GM15510 (cell line): ENCODE measurements around the gene PAX6.

Experiments
- POLR2A ChIP-seq: IDR thresholded peaks from 3 replicates; pipeline ENCODE4 v1.6.1; 2011; ENCODE audit warnings: borderline replicate concordance; ENCODE audit not compliant: insufficient read length; ENCODE audit errors: extremely low read depth

Gene PAX6

DNA sequence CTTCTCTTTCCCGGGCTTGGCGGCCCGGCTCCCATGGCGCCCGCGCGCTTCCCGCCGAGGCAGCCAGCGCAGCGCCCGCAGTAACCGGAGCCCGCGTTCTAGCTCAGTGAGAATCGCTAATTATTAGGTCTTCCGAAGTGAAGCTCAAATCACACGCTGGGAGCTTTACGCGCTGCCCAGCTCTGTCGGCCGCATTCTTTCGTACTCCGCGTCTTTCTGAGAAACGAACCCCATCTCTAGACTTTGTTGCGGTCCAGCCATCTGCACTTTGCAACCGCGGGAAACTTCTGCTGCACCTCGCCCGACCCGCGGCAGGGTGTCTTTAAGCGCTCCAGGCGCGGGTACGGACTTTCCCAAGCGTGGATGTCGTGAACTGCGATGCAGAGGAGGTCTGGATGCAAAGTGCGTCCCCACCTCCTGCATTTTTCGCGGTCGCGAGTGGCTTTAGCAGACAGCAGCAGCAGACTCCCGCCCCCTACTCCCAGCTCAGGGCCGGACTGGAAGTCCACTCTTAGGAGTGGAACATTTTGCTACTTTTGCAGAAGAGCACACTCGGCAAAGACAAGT, 6.0 kb upstream of the PAX6 start:
- TF ChIP-seq POLR2A: no peak

DNA sequence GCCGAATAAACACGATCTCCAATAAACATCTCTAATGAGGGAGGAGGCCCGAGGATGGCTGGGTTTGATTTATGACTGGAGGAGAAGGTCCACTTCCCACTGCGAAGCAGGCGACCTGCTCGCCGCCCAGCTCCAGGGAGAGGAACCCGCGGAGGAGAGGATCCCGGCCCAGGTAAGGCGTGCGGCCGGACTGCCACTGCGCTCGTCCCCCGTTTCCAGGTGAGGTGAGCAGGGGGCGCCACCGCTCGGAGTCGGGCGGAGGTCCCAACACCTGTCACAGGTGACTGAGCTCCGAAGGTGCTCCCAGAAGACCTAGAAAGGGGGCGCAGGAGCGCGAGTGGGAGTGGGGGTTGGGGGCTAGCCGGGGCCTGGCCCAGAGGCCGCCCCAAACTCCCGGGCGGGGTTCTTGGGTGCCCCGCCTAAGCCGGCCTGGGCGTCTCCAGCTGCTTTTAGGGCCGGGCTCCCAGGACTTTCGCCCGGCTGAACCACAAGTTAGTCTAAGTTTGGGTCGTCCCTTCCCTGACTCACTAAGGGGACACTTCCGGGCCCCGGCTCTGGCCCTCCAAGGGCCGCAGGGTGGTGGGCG, 5.4 kb upstream of the PAX6 start:
- no peak for TF ChIP-seq POLR2A

DNA sequence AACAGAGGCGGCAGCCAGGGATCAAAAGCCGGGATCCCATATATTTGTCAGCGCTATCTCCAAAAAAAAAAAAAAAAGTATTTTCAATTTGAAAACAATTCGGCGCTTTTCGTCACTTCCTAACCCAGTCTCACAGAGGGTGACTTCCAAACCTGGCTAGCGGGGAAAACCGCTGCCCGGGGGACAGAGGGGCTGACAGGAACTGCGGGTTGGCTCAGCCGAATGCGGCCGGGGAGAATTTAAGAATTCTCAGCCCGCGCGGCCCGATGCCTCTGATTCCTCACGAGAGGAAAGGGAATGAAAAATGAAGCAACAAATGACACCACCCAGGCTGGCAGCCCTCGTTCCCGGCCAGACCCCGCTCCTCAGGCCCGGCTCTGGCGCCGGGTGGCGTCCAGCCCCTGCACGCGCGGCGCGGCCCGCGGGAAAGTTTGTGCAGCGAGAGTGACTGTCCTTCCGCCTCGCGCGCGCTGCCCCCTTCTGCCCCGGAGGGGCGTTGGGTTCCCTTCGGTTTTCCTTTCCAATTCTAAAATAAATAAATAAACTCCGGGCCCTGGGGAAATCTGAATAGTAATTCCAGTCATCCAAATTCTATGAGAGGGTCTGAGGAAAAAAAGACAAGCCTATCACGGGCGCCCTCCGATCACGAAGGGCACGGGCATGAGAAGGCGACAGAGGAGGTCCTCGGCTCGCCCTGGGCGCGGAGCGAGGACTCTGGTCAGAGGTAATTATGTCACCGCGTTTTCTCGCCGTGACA, 4.8 kb upstream of the PAX6 start:
- TF ChIP-seq POLR2A: no peak

DNA sequence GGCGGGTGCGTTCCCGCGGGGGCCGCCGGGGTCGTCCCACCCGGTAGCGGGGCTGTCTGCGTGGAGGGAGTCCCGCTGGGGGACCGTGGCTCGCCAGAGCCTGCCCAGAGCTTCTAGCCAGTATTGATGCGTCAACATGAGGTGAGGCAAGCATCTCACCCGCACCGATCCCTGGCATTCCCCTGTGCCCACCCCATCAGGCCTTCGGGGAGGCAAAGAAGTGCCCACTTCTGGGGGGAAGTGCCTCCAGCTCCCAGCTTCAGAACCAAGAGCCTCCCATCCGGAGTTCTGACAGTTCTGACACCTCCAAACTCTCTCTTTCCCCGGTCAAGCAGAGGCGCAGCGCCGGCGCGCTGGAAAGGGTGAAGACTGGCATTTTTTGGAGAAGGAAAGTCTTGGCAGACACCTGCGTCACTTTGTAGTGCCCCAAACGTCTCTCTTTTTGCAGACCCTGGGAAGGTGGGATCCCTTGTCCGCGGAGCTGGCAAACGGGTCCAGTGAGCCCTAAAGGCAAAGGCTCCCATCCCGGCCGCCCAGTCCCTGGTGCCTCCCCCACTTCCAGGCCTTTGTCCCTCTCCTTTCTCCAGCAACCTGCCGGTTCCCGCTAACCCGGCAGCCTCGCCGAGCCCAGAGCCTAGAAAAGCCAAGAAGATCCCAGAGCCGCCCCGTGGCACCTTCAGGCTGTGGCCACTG, 3.2 kb upstream of the PAX6 start:
- TF ChIP-seq POLR2A: no peak

DNA sequence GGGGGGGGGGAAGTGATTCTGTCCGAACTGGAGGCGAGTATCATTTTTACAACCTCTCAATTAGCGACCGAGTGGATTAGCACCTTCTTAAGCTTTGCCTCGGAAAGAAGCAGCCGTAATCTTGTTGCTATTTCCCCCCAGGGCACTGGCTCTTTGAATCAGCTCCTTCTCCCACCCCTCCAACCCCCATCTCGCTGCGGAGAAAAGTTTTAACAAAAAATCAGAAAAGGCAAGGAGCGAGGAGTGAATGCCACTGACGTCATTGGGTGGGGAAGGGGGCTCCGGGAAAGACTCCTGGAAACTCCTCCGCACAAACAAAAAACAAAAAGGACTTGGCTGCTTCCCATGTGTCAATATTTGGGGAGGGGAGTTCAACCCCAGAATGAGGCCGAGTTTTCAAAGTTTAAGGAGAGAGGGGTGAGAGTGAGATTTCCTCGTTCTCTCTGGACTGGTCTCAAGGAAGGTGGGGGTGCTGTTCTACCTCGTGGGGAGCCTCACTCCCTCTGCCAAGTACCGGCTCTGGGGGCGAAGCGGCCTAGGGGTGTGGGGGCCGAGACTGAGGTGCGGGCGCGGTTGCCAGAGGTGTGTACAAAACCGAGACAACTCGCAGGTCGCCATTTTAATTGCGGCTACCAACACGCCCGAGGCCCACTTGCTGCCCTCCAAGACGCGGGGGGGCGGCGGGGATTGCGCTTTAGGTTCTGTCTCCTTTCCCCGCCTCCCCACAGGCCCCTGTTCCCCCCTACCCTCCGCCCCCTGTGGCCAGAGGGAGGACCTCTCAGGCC, 2.5 kb upstream of the PAX6 start:
- TF ChIP-seq POLR2A: no peak

DNA sequence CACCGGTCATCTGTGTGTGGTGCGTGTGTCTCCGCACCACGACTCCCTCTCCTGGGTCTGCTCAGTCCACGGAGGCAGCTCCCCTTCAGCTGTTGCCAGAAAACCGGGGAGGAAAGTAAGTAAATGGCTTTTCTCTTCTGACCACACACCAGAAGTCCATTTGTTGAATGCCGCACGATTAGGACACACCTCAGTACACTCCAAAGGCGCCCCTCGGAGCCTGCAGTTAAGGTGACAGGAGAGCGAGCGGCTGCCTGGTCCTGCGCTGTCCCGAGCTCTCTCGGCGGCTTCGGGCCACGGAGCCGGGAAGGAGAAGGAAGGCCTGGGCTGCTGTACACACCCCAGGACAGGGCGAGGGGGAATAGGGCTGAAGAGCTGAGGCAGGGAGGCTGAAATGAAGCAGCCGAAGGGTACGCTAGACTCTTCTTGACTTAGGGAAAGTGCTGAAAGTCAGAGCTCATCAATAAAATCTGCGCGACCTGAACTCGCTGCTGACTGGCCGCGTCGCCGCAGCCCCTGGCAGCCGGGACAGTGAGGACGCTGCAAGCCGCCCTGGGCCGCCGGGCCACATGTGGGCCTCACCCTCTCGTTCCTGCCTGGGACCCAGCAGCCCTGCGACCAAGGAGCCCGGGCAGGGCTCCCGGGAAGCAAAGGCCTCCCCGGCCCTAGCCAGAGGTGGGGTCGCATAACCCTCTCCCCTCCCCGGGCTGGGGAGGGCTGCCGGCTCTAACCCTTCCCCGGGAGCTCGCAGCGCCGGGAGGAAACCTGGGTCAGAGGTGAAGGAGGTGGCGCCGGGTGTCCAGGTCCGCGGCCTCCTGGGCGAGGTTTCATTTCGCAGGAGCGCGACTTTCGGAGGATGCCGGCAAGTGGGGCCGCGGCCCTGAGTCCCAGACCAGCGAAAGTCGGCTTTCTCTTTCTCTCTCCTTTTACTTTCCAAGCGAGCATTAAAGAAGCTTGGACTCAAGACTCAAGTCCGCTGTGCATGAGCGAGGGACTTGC, 1.6 kb upstream of the PAX6 start:
- TF ChIP-seq POLR2A: no peak

DNA sequence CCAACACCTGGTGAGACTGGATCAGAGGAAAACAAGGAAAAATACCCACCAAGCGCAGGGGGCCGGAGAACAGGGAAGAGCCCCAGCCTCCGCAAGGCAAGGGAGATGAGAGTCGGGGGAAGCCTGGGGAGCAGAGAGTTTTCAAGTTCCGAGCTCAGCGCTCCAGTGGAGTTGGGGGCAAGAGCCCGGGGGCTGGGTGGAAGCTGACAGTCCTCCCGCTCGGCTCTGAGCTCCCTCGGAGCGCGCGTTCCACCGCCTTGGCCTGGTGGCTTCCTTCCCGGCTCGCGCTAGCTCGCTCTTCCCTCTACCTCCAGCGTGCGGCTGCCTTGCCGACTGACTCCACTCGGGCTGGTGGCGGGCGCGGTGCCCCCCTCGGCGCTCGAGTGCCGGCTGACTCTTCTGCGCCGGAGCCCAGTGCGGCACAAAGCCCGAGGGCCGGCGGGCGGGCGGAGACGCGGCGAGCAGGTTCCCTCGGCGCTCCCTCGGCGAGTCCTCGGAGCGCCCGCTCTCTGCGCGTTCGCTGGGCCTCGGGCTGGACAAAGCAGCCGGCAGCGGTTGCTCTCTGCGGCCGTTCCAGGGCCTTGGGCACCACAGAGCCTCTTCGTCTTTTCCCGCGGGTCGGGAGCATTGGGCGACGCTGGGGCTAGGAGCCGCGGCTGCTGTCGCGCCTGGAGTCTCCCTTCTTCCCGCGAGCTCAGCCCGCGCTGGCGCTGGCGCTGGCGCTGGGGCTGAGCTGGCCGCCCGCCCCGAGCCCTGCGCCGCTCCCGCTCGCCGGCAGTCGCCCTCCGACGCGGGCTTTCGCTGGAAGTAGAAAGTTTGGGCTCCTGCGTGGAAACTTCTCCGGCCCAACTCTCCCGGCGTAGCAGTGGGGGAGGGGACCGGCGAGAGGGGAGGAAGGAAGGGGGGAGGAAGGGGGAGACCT, 1.0 kb downstream of the PAX6 start:
- no peak for TF ChIP-seq POLR2A

DNA sequence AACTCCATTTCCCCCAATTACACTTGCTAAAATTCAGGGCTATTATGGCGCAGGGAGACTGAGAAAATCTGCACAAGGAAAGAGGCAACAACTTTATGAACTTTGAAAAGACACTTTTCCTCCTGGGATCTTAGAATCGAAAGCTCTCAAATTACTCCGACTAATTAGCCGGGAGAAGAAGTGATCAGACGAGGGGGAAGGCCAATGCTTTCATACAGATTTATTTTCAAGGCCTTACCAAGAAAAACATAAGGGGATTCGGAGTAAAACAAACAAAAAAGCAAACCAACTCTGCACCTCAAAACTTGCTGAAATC, 1.6 kb downstream of the PAX6 start:
- no peak for TF ChIP-seq POLR2A

DNA sequence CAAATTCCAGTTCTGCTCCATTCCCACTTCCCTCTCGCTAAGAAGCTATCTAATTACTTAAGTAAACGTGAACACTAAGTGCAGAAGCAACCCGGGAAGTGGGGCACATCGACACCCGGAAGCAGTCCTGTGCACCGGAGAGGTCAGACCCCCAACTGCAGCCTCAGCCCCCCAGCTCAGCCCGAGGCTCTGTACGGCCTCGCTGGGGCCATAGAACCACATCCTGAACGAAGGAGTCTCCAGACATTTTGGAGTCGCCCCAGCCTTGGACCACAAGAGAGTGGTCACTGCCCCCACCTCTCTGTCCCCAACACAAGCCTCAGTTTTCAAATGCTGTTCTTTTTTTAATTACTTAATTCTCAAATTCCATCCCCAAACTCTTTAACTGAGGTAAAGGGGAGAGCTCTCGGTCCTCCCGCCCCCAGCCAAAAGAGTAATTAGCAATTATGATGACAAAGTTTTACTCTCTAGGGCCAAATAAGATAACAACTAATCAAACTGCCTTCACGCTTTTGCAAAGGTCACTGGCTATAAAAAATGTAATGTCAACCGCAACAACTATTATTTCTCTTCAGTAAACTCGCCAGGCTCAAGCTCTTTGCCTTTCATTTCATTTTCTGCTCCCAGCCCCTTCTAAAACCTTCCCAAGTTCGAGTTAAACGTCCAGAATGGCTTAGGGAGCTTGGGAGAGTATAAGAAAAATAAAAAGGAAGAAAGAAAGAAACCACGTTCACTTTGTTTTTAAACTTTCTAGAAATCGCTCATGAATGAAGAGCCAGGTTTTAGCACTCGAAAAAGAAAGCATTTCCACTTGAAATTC, 2.2 kb downstream of the PAX6 start:
- TF ChIP-seq POLR2A: no peak

DNA sequence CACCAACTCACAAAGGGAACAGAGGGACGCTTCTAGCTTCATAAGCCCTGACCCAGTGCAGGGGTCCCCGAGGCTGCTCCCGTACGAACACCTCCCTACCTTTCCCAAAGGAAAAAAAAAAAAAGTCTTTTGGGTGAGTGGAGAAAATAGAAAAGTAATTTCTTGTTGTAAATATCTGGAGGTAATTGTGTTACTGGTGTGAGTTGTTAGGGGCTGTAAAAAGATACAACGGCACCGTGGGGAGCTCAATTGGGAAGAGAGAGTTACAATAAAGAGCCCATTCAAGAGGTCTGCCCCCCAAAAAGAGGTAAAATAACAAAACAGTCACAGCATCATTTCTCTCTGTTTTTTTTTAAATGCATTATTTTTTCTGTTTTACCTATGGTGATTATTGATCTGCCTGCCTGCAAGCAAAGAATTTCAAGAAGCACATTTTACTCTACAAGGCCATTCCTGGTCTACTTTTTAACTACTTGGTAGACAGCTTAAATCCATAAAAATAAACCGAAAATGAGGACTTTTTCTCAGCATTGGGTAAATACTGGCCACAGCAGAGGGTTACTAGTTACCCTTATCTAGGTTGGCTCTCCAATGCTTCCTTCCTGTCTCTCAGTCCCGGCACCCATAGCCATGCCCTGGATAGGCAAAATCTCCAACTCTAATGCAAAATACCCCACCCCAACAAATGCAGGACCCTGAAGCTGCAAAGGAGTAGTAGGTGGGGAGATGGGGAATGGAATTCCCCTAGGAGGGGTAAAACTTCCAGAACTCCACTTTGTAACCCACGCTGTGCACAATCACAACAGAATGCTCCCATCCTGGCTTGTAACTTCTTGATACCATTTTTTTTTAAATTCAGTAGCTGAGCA, 3.1 kb downstream of the PAX6 start:
- TF ChIP-seq POLR2A: no peak
